Measurements from ENCODE around the gene RNF151.
A peak's percentile ranks its signal among the peaks of the same experiment; 100 is the strongest.

The RNF151 gene

GRCh38 chr16:1983544-1984346 lies 17.1 kb downstream of the RNF151 start, which contains the start of gene GFER:
Gene GFER (plus strand): TSS chr16:1984193. CDS start chr16:1984219, 26 bp downstream.
- no CpG with 5 or more reads among the region's 109 CpGs for WGBS, 2 donors (ENCODE audit: extremely low coverage in 2 of 2, insufficient read length in 2 of 2, insufficient replicate concordance in 1 of 2)
- Histone ChIP-seq H2AK5ac (ENCODE audit: low read depth, low read length) (peak within 1 kb of the TSS; percentile 98), H4K91ac (ENCODE audit: low read depth, low read length, poor library complexity) (no peak within 1 kb of the TSS), H4K8ac (ENCODE audit: low read depth, low read length) (no peak within 1 kb of the TSS), H3K4me3 (ENCODE audit: low read length in 2 of 2) (peak within 1 kb of the TSS; percentile 87 to 93), H3K27ac (replicated peaks; ENCODE audit: low read length) (peak within 1 kb of the TSS; percentile 93), H3K27me3 (ENCODE audit: control insufficient read depth in 3 of 3, insufficient read depth in 3 of 3, low read depth in 1 of 3, low read length in 3 of 3) (peaks cover 1 to 46% (median 20%) of the 10 kb centered on the region in 3 experiments), H2BK15ac (ENCODE audit: low read length) (peak within 1 kb of the TSS; percentile 91), H2BK12ac (ENCODE audit: low read length) (peak within 1 kb of the TSS; percentile 18), H3K4me1 (ENCODE audit: control insufficient read depth in 2 of 2, insufficient read depth in 1 of 2, low read depth in 1 of 2, low read length in 2 of 2) (peaks cover 17 to 31% of the 10 kb centered on the region in 2 donors), H3K36me3 (replicated peaks in 1 of 2; ENCODE audit: control insufficient read depth in 2 of 2, insufficient read depth in 2 of 2, low read length in 2 of 2) (peaks cover 22 to 26% of the 10 kb centered on the region in 2 donors), H2BK5ac (ENCODE audit: low read length) (peak within 1 kb of the TSS; percentile 87), H3K14ac (ENCODE audit: low read length) (no peak within 1 kb of the TSS), H3K23ac (ENCODE audit: low read depth, low read length, poor library complexity) (peak within 1 kb of the TSS; percentile 98), H3K79me1 (ENCODE audit: low read depth, low read length) (peaks cover 11% of the 10 kb centered on the region), H3K4ac (ENCODE audit: low read length) (peak within 1 kb of the TSS; percentile 94), H3K4me2 (ENCODE audit: insufficient read depth, low read length, poor library complexity, severe bottlenecking) (peak within 1 kb of the TSS; percentile 96), H3K18ac (ENCODE audit: low read length) (peak within 1 kb of the TSS; percentile 100), H3K9me3 (replicated peaks in 1 of 2; ENCODE audit: control insufficient read depth in 2 of 2, insufficient read depth in 1 of 2, low read depth in 1 of 2, low read length in 2 of 2) (no peaks in the 10 kb centered on the region), H2BK120ac (ENCODE audit: low read depth, low read length) (peak within 1 kb of the TSS; percentile 76), H3K9ac (ENCODE audit: low read depth, low read length, poor library complexity) (peak within 1 kb of the TSS; percentile 98), H2AFZ (ENCODE audit: low read length) (peak within 1 kb of the TSS; percentile 99)
- peak; percentile 94 for DNase-seq (ENCODE audit: low spot score)

GRCh38 chr16:1984347-1985225 lies 17.9 kb downstream of the RNF151 start:
- peak overlapping the region; percentile 47 for H2BK5ac ChIP-seq (ENCODE audit: low read length)
- peaks cover 9 to 46% (median 21%) of the 10 kb centered on the region in 3 experiments for H3K27me3 ChIP-seq (ENCODE audit: control insufficient read depth in 3 of 3, insufficient read depth in 3 of 3, low read depth in 1 of 3, low read length in 3 of 3)
- H2BK15ac ChIP-seq (ENCODE audit: low read length), result peak overlapping the region; percentile 55
- peak overlapping the region; percentile 97 for H3K18ac ChIP-seq (ENCODE audit: low read length)
- peak overlapping the region; percentile 76 for H3K4me2 ChIP-seq (ENCODE audit: insufficient read depth, low read length, poor library complexity, severe bottlenecking)
- no peak for DNase-seq (ENCODE audit: low spot score)
- H3K9ac ChIP-seq (ENCODE audit: low read depth, low read length, poor library complexity), result peak overlapping the region; percentile 86
- no CpG with 5 or more reads among the region's 58 CpGs for WGBS, 2 donors (ENCODE audit: extremely low coverage in 2 of 2, insufficient read length in 2 of 2, insufficient replicate concordance in 1 of 2)
- no peak overlapping the region for H4K91ac ChIP-seq (ENCODE audit: low read depth, low read length, poor library complexity)
- H2AFZ ChIP-seq (ENCODE audit: low read length), result peak overlapping the region; percentile 99
- H3K14ac ChIP-seq (ENCODE audit: low read length), result no peak overlapping the region
- H2AK5ac ChIP-seq (ENCODE audit: low read depth, low read length), result peak overlapping the region; percentile 98
- no peak overlapping the region for H4K8ac ChIP-seq (ENCODE audit: low read depth, low read length)
- no peaks in the 10 kb centered on the region for H3K9me3 ChIP-seq (replicated peaks in 1 of 2; ENCODE audit: control insufficient read depth in 2 of 2, insufficient read depth in 1 of 2, low read depth in 1 of 2, low read length in 2 of 2)
- H2BK120ac ChIP-seq (ENCODE audit: low read depth, low read length), result peak overlapping the region; percentile 35
- peaks cover 17 to 34% of the 10 kb centered on the region in 2 donors for H3K4me1 ChIP-seq (ENCODE audit: control insufficient read depth in 2 of 2, insufficient read depth in 1 of 2, low read depth in 1 of 2, low read length in 2 of 2)
- peak overlapping the region; percentile 18 for H2BK12ac ChIP-seq (ENCODE audit: low read length)
- peak overlapping the region; percentile 60 for H3K27ac ChIP-seq (replicated peaks; ENCODE audit: low read length)
- H3K36me3 ChIP-seq (replicated peaks in 1 of 2; ENCODE audit: control insufficient read depth in 2 of 2, insufficient read depth in 2 of 2, low read length in 2 of 2), result peaks cover 22 to 24% of the 10 kb centered on the region in 2 donors
- peak overlapping the region; percentile 87 to 93 for H3K4me3 ChIP-seq (ENCODE audit: low read length in 2 of 2)
- peak overlapping the region; percentile 94 for H3K4ac ChIP-seq (ENCODE audit: low read length)
- H3K23ac ChIP-seq (ENCODE audit: low read depth, low read length, poor library complexity), result peak overlapping the region; percentile 93
- peaks cover 13% of the 10 kb centered on the region for H3K79me1 ChIP-seq (ENCODE audit: low read depth, low read length)

- DNase-seq (ENCODE audit: low spot score), result no peak
- Histone ChIP-seq H3K4me3 (ENCODE audit: low read length in 2 of 2) (peak overlapping the region; percentile 24 to 87), H3K27ac (replicated peaks; ENCODE audit: low read length) (no peak overlapping the region), H2AK5ac (ENCODE audit: low read depth, low read length) (no peak overlapping the region), H3K27me3 (ENCODE audit: control insufficient read depth in 3 of 3, insufficient read depth in 3 of 3, low read depth in 1 of 3, low read length in 3 of 3) (peaks cover 14 to 42% (median 14%) of the 10 kb centered on the region in 3 experiments), H4K8ac (ENCODE audit: low read depth, low read length) (no peak overlapping the region), H3K9ac (ENCODE audit: low read depth, low read length, poor library complexity) (peak overlapping the region; percentile 18), H3K36me3 (replicated peaks in 1 of 2; ENCODE audit: control insufficient read depth in 2 of 2, insufficient read depth in 2 of 2, low read length in 2 of 2) (peaks cover 22 to 24% of the 10 kb centered on the region in 2 donors), H2BK120ac (ENCODE audit: low read depth, low read length) (no peak overlapping the region), H3K18ac (ENCODE audit: low read length) (no peak overlapping the region), H3K14ac (ENCODE audit: low read length) (no peak overlapping the region), H3K4me1 (ENCODE audit: control insufficient read depth in 2 of 2, insufficient read depth in 1 of 2, low read depth in 1 of 2, low read length in 2 of 2) (peaks cover 21 to 30% of the 10 kb centered on the region in 2 donors), H2BK15ac (ENCODE audit: low read length) (no peak overlapping the region), H4K91ac (ENCODE audit: low read depth, low read length, poor library complexity) (no peak overlapping the region), H3K4me2 (ENCODE audit: insufficient read depth, low read length, poor library complexity, severe bottlenecking) (peak overlapping the region; percentile 76), H2BK12ac (ENCODE audit: low read length) (no peak overlapping the region), H3K9me3 (replicated peaks in 1 of 2; ENCODE audit: control insufficient read depth in 2 of 2, insufficient read depth in 1 of 2, low read depth in 1 of 2, low read length in 2 of 2) (no peaks in the 10 kb centered on the region), H2BK5ac (ENCODE audit: low read length) (no peak overlapping the region), H3K23ac (ENCODE audit: low read depth, low read length, poor library complexity) (no peak overlapping the region), H3K79me1 (ENCODE audit: low read depth, low read length) (peaks cover 13% of the 10 kb centered on the region), H3K4ac (ENCODE audit: low read length) (no peak overlapping the region), H2AFZ (ENCODE audit: low read length) (no peak overlapping the region)
- no CpG with 5 or more reads among the region's 14 CpGs for WGBS, 2 donors (ENCODE audit: extremely low coverage in 2 of 2, insufficient read length in 2 of 2, insufficient replicate concordance in 1 of 2)
Observed at GRCh38 chr16:1985466-1986150, 19.0 kb downstream of the RNF151 start.

All from neuronal stem cell (in vitro differentiated cells).